HEK293 (cell line): ENCODE results near the gene WRAP73.

Source experiments
- CTCF ChIA-PET: fragments of 350-600 bp; formaldehyde crosslinking; extraction: SDS; loops from one replicate; lab custom pipeline; 2021; ENCODE audit warnings: antibody characterized with exemption; lab: Yijun Ruan, JAX
- POLR2A ChIA-PET: fragments of 300-600 bp; formaldehyde crosslinking; extraction: SDS; loops from one replicate; lab custom pipeline; 2020; ENCODE audit warnings: antibody characterized with exemption, inconsistent platforms; lab: Yijun Ruan, JAX
- H3K27ac ChIP-seq: fragments of 200-500 bp; sonication (Bioruptor generic); 2 replicates; pipeline ENCODE4 v1.5.1; 2014; ENCODE audit warnings: low read depth, low read length, control low read depth, inconsistent platforms; ENCODE audit errors: extremely low read depth
- H3K36me3 ChIP-seq, 2 experiments: fragments of 200-500 bp in 1 of 2; sonication (Bioruptor generic) in 1 of 2; 1 replicate in 1 of 2; 2 replicates in 1 of 2; pipeline ENCODE4 v1.5.1; 2014 to 2017; ENCODE audit warnings: inconsistent platforms in 2 of 2, low read length in 2 of 2; ENCODE audit not compliant: control insufficient read depth in 2 of 2, insufficient read depth in 1 of 2
- H3K4me1 ChIP-seq: fragments of 200-500 bp; sonication (Bioruptor generic); 2 replicates; pipeline ENCODE4 v1.5.1; 2014; ENCODE audit warnings: mild to moderate bottlenecking, low read length, inconsistent platforms; ENCODE audit not compliant: control insufficient read depth, insufficient read depth
- H3K4me3 ChIP-seq: 2 replicates; pipeline ENCODE4 v1.5.1; 2011; ENCODE audit warnings: low read depth, mild to moderate bottlenecking, control low read depth, low read length, moderate library complexity
- H3K9me3 ChIP-seq: fragments of 200-500 bp; sonication (Bioruptor generic); 2 replicates; pipeline ENCODE4 v1.5.1; 2014; ENCODE audit warnings: low read depth, low read length, inconsistent platforms; ENCODE audit not compliant: control insufficient read depth, insufficient read depth
- HIC1 ChIP-seq: fragments of 450-650 bp; formaldehyde crosslinking; IDR thresholded peaks from 2 replicates; pipeline ENCODE4 v1.5.1; 2016; ENCODE audit warnings: missing biosample characterization, missing genetic modification characterization
- HOXC10 ChIP-seq: sonication (generic); formaldehyde crosslinking; IDR thresholded peaks from 2 replicates; pipeline ENCODE4 v1.8.1; 2023; ENCODE audit warnings: mild to moderate bottlenecking, missing genetic modification reagents
- INSM2 ChIP-seq: fragments of 450-650 bp; formaldehyde crosslinking; IDR thresholded peaks from 2 replicates; pipeline ENCODE4 v1.5.1; 2016; ENCODE audit warnings: missing biosample characterization, missing genetic modification characterization
- SCRT1 ChIP-seq: fragments of 450-650 bp; formaldehyde crosslinking; IDR thresholded peaks from 2 replicates; pipeline ENCODE4 v1.5.1; 2016; ENCODE audit warnings: missing biosample characterization, missing genetic modification characterization, borderline replicate concordance
- ZBTB20 ChIP-seq: fragments of 450-650 bp; formaldehyde crosslinking; IDR thresholded peaks from 2 replicates; pipeline ENCODE4 v1.5.1; 2016; ENCODE audit warnings: missing biosample characterization, missing genetic modification characterization
- ZBTB21 ChIP-seq: fragments of 450-650 bp; formaldehyde crosslinking; IDR thresholded peaks from 2 replicates; pipeline ENCODE4 v1.5.1; 2017; ENCODE audit warnings: missing biosample characterization, missing genetic modification characterization
- ZNF138 ChIP-seq: fragments of 450-650 bp; formaldehyde crosslinking; IDR thresholded peaks from 2 replicates; pipeline ENCODE4 v1.5.1; 2016; ENCODE audit warnings: missing biosample characterization, missing genetic modification characterization, borderline replicate concordance
- ZNF416 ChIP-seq: fragments of 450-650 bp; formaldehyde crosslinking; IDR thresholded peaks from 2 replicates; pipeline ENCODE4 v1.5.1; 2016; ENCODE audit warnings: missing biosample characterization, missing genetic modification characterization
- ZNF433 ChIP-seq: fragments of 450-650 bp; formaldehyde crosslinking; IDR thresholded peaks from 2 replicates; pipeline ENCODE4 v1.5.1; 2016; ENCODE audit warnings: missing biosample characterization, missing genetic modification characterization, low read depth
- ZNF518A ChIP-seq: fragments of 450-650 bp; formaldehyde crosslinking; conservative IDR thresholded peaks from 2 replicates; pipeline ENCODE4 v1.5.1; 2016; ENCODE audit warnings: low read depth, missing biosample characterization, missing genetic modification characterization
- ZNF530 ChIP-seq: fragments of 450-650 bp; formaldehyde crosslinking; IDR thresholded peaks from 2 replicates; pipeline ENCODE4 v1.5.1; 2016; ENCODE audit warnings: low read depth, missing biosample characterization, missing genetic modification characterization
- ZNF558 ChIP-seq: fragments of 450-650 bp; formaldehyde crosslinking; IDR thresholded peaks from 2 replicates; pipeline ENCODE4 v1.5.1; 2016; ENCODE audit warnings: missing biosample characterization, missing genetic modification characterization
- ZNF596 ChIP-seq: fragments of 450-650 bp; IDR thresholded peaks from 2 replicates; pipeline ENCODE4 v1.5.0; 2018; ENCODE audit warnings: missing biosample characterization, mild to moderate bottlenecking, missing genetic modification characterization, moderate library complexity
- ZNF600 ChIP-seq: fragments of 450-650 bp; formaldehyde crosslinking; IDR thresholded peaks from 2 replicates; pipeline ENCODE4 v1.5.1; 2016; ENCODE audit warnings: missing biosample characterization, missing genetic modification characterization
- ZNF654 ChIP-seq: fragments of 450-650 bp; formaldehyde crosslinking; IDR thresholded peaks from 2 replicates; pipeline ENCODE4 v1.5.1; 2016; ENCODE audit warnings: low read depth, missing biosample characterization, missing genetic modification characterization
- ZNF658 ChIP-seq: fragments of 450-650 bp; formaldehyde crosslinking; IDR thresholded peaks from 2 replicates; pipeline ENCODE4; 2016; ENCODE audit warnings: missing biosample characterization, missing genetic modification characterization
- ZNF664 ChIP-seq: fragments of 450-650 bp; formaldehyde crosslinking; IDR thresholded peaks from 2 replicates; pipeline ENCODE4 v1.5.1; 2016; ENCODE audit warnings: missing biosample characterization, missing genetic modification characterization
- ZNF792 ChIP-seq: fragments of 450-650 bp; formaldehyde crosslinking; IDR thresholded peaks from 2 replicates; pipeline ENCODE4 v1.5.1; 2016; ENCODE audit warnings: missing biosample characterization, missing genetic modification characterization
- ZNF843 ChIP-seq: fragments of 450-650 bp; formaldehyde crosslinking; IDR thresholded peaks from 2 replicates; pipeline ENCODE4 v1.5.1; 2016; ENCODE audit warnings: missing biosample characterization, missing genetic modification characterization
- TF ChIP-seq, protein P1 (sequence below): fragments of 450-650 bp; formaldehyde crosslinking; IDR thresholded peaks from 2 replicates; pipeline ENCODE4 v1.5.1; 2017; ENCODE audit warnings: missing biosample characterization, missing genetic modification characterization

WRAP73 gene

DNA sequence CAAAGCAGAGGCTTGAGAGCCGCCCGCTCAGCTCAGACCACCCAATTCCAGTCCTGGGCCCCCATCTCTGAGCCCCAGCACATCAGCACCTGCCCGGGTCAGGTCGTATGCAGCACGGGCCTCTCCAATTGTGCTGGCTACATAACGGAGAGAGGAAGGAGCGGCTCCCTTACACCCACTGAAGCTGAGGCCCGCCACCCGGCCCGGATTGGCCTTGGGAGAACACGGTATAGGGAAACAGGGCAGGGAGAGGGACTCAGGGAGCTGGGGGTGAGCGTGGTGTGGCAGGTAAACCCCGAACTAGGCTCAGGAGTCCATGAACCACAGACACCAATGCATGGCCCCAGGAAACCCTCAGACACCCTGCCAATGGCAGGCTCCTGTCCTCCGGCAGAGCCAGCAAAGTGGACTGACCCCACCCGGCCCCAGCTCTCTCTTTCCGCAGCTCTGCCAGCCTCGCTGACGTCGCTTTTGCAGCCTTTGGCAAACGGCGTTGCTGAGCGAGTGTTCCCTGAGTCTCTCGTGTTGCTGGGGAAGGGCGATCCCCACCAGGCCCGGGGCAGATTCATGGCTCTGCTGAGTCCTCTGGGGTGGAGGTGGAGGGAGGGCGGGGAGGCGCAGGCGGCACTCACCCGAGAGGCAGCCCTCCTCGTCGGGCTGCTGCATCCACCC is 55.1 kb downstream of the WRAP73 start:
- H3K9me3 ChIP-seq, result no peaks in the 10 kb centered on the region
- CTCF ChIA-PET, result interaction anchor here (0.6 to 1.5 kb wide), 2 partner anchors 20 to 24 kb away, joined by 5 to 6 read pairs; no protein-coding TSS in a partner anchor
- H3K4me3 ChIP-seq, result no peak overlapping the region
- H3K4me1 ChIP-seq, result no peaks in the 10 kb centered on the region
- POLR2A ChIA-PET, result interaction anchor here (0.7 kb wide), 1 partner anchor 331 kb away, joined by 6 read pairs; no protein-coding TSS in a partner anchor
- H3K36me3 ChIP-seq, result no peaks in the 10 kb centered on the region
- no peak for TF ChIP-seq INSM2 (tag by site-specific recombination)
- TF ChIP-seq ZNF600 (tag by site-specific recombination), result no peak
- TF ChIP-seq ZNF664 (tag by site-specific recombination), result no peak
- TF ChIP-seq ZNF530, result no peak
- no peak for TF ChIP-seq ZBTB20 (tag by site-specific recombination)
- no peak for TF ChIP-seq ZBTB21
- TF ChIP-seq ZNF654 (tag by site-specific recombination), result no peak
- no peak for TF ChIP-seq ZNF658 (tag by site-specific recombination)
- no peak for TF ChIP-seq ZNF792
- no peak for TF ChIP-seq ZNF558 (tag by site-specific recombination)
- TF ChIP-seq, protein P1, sequence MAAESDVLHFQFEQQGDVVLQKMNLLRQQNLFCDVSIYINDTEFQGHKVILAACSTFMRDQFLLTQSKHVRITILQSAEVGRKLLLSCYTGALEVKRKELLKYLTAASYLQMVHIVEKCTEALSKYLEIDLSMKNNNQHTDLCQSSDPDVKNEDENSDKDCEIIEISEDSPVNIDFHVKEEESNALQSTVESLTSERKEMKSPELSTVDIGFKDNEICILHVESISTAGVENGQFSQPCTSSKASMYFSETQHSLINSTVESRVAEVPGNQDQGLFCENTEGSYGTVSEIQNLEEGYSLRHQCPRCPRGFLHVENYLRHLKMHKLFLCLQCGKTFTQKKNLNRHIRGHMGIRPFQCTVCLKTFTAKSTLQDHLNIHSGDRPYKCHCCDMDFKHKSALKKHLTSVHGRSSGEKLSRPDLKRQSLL (tag by site-specific recombination), result no peak
- TF ChIP-seq ZNF138, result no peak
- TF ChIP-seq, all 188 proteins: peak for 0
- no peak overlapping the region for H3K27ac ChIP-seq

DNA sequence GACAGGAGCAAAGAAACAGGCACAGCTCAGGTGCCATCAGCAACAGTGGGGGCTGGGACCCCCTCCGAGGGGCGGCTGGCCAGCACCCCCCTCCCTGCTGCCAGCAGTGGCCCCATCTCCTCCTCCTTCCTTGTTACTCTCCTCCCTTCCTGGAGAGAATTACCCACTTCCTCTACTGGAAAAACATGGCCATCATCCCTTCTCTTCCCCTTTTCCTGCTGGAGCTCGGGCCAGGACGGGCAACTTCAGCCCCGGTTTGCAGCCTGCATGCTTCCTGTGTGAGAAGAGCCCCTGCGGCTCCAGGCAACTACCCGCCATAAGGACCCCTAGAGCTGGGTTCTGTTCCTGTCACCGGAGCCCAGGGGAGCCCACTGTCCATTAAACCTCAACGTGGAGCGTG is 56.2 kb downstream of the WRAP73 start:
- CTCF ChIA-PET, result interaction anchor here (0.6 to 1.5 kb wide), 4 partner anchors 17 to 1013 kb away, joined by 3 to 6 read pairs (median 5); partner anchors contain the start of gene MEGF6
- no peak overlapping the region for H3K4me3 ChIP-seq
- no peak for TF ChIP-seq ZNF433 (tag by site-specific recombination)
- TF ChIP-seq ZNF416 (tag by site-specific recombination), result no peak
- TF ChIP-seq ZNF843 (tag by site-specific recombination), result no peak
- TF ChIP-seq ZNF596 (tag by site-specific recombination), result no peak
- TF ChIP-seq HIC1 (tag by site-specific recombination), result no peak
- no peak for TF ChIP-seq SCRT1
- no peak for TF ChIP-seq ZNF518A (tag by site-specific recombination)
- no peak for TF ChIP-seq HOXC10 (CRISPR knock-in tag)
- TF ChIP-seq, all 188 proteins: peak for 0
- H3K9me3 ChIP-seq, result no peaks in the 10 kb centered on the region
- H3K4me1 ChIP-seq, result no peaks in the 10 kb centered on the region
- H3K36me3 ChIP-seq, result no peaks in the 10 kb centered on the region
- POLR2A ChIA-PET, result no interaction called here
- no peak overlapping the region for H3K27ac ChIP-seq
